SK-N-SH treated with all-trans-retinoic acid at 6 μM for 48 hours (cell line): ENCODE data around the gene EPN2.

Experiments used
- ATAC-seq: fragments of 200-7000 bp; cut with Tn5 transposase; 3 replicates; pipeline ENCODE4 v1.9.1; 2020; ENCODE audit warnings: mild to moderate bottlenecking, moderate library complexity
- ARNTL ChIP-seq: fragments of 450-650 bp; formaldehyde crosslinking; IDR thresholded peaks from 2 replicates; pipeline ENCODE4 v1.5.0; 2020; ENCODE audit warnings: low read depth, mild to moderate bottlenecking, moderate library complexity, borderline replicate concordance
- CSDC2 ChIP-seq: fragments of 250-450 bp; sonication (Bioruptor Pico); IDR thresholded peaks from 2 replicates; pipeline ENCODE4 v1.5.0; 2020; ENCODE audit warnings: mild to moderate bottlenecking, moderate library complexity
- ISL1 ChIP-seq: fragments of 250-450 bp; sonication (Bioruptor Pico); IDR thresholded peaks from 2 replicates; pipeline ENCODE4 v2.1.2; 2022; ENCODE audit warnings: mild to moderate bottlenecking, moderate library complexity
- PPARA ChIP-seq: fragments of 250-450 bp; sonication (Bioruptor Pico); IDR thresholded peaks from 2 replicates; pipeline ENCODE4 v1.5.0; 2020; ENCODE audit warnings: mild to moderate bottlenecking, borderline replicate concordance
- TCF4 ChIP-seq: fragments of 250-450 bp; sonication (Bioruptor Pico); IDR thresholded peaks from 2 replicates; pipeline ENCODE4 v1.8.0; 2021; ENCODE audit warnings: mild to moderate bottlenecking, moderate library complexity, borderline replicate concordance
- TOX ChIP-seq: fragments of 250-450 bp; sonication (Bioruptor Pico); IDR thresholded peaks from 2 replicates; pipeline ENCODE4 v1.8.0; 2021; ENCODE audit warnings: mild to moderate bottlenecking, moderate library complexity, borderline replicate concordance
- ZC3H10 ChIP-seq: fragments of 250-450 bp; sonication (Bioruptor Pico); IDR thresholded peaks from 2 replicates; pipeline ENCODE4 v1.5.1; 2021; ENCODE audit warnings: mild to moderate bottlenecking, moderate library complexity
- ZFP3 ChIP-seq: fragments of 250-450 bp; sonication (Bioruptor Pico); IDR thresholded peaks from 2 replicates; pipeline ENCODE4 v1.5.0; 2020; ENCODE audit warnings: mild to moderate bottlenecking, moderate library complexity
- ZNF565 ChIP-seq: fragments of 450-650 bp; formaldehyde crosslinking; conservative IDR thresholded peaks from 2 replicates; pipeline ENCODE4 v1.5.0; 2020; ENCODE audit warnings: low read depth, mild to moderate bottlenecking, moderate library complexity
- ZNF70 ChIP-seq: fragments of 450-650 bp; formaldehyde crosslinking; IDR thresholded peaks from 2 replicates; pipeline ENCODE4 v1.5.0; 2020; ENCODE audit warnings: mild to moderate bottlenecking, moderate library complexity
- ZNF8 ChIP-seq: fragments of 450-650 bp; formaldehyde crosslinking; IDR thresholded peaks from 2 replicates; pipeline ENCODE4 v1.5.0; 2020; ENCODE audit warnings: mild to moderate bottlenecking, moderate library complexity
- TF ChIP-seq, protein P1 (sequence below): fragments of 250-450 bp; sonication (Bioruptor Pico); IDR thresholded peaks from 2 replicates; pipeline ENCODE4 v1.5.0; 2020; ENCODE audit warnings: mild to moderate bottlenecking, moderate library complexity
- TF ChIP-seq, protein P2 (sequence below): fragments of 250-450 bp; sonication (Bioruptor Pico); IDR thresholded peaks from 2 replicates; pipeline ENCODE4 v1.8.0; 2021; ENCODE audit warnings: low read depth, mild to moderate bottlenecking, moderate library complexity, borderline replicate concordance
- TF ChIP-seq, protein P3 (sequence below): fragments of 250-450 bp; sonication (Bioruptor Pico); IDR thresholded peaks from 2 replicates; pipeline ENCODE4 v1.5.1; 2021; ENCODE audit warnings: mild to moderate bottlenecking, moderate library complexity
- TF ChIP-seq, protein P4 (sequence below): fragments of 250-450 bp; sonication (Bioruptor Pico); IDR thresholded peaks from 2 replicates; pipeline ENCODE4 v1.8.0; 2020; ENCODE audit warnings: mild to moderate bottlenecking, moderate library complexity, borderline replicate concordance
- TF ChIP-seq, protein P5 (sequence below): fragments of 250-450 bp; sonication (Bioruptor Pico); IDR thresholded peaks from 2 replicates; pipeline ENCODE4 v1.5.1; 2020; ENCODE audit warnings: low read depth, mild to moderate bottlenecking, moderate library complexity

Gene EPN2

DNA sequence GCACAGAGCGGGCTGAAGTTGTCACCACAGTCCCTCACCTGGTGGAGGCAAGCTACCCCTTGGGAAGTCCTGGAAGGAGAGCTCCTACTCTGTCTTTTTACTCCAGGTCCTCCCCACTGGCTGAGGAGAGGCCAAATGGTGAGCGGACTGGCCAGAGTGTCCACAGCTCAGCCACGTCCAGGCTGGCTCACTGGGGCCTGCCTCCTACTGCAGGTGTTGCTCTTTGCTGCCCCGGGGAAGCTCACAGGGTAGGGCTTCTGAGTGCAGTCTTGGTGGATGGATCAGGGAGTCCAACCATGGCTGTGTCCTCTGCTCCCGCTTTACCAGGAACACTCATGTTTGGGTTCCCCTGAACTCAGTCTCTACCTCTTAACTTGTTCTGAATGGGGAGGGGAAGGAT, 122.7 kb downstream of the EPN2 start:
- TF ChIP-seq ZC3H10 (CRISPR knock-in tag) (no peak), TOX (CRISPR knock-in tag) (no peak), CSDC2 (CRISPR knock-in tag) (no peak), TCF4 (no peak), ZNF70 (CRISPR knock-in tag) (no peak), ZNF565 (no peak)
- TF ChIP-seq, protein P1, sequence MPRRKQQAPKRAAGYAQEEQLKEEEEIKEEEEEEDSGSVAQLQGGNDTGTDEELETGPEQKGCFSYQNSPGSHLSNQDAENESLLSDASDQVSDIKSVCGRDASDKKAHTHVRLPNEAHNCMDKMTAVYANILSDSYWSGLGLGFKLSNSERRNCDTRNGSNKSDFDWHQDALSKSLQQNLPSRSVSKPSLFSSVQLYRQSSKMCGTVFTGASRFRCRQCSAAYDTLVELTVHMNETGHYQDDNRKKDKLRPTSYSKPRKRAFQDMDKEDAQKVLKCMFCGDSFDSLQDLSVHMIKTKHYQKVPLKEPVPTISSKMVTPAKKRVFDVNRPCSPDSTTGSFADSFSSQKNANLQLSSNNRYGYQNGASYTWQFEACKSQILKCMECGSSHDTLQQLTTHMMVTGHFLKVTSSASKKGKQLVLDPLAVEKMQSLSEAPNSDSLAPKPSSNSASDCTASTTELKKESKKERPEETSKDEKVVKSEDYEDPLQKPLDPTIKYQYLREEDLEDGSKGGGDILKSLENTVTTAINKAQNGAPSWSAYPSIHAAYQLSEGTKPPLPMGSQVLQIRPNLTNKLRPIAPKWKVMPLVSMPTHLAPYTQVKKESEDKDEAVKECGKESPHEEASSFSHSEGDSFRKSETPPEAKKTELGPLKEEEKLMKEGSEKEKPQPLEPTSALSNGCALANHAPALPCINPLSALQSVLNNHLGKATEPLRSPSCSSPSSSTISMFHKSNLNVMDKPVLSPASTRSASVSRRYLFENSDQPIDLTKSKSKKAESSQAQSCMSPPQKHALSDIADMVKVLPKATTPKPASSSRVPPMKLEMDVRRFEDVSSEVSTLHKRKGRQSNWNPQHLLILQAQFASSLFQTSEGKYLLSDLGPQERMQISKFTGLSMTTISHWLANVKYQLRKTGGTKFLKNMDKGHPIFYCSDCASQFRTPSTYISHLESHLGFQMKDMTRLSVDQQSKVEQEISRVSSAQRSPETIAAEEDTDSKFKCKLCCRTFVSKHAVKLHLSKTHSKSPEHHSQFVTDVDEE (CRISPR knock-in tag) = no peak
- TF ChIP-seq, protein P2, sequence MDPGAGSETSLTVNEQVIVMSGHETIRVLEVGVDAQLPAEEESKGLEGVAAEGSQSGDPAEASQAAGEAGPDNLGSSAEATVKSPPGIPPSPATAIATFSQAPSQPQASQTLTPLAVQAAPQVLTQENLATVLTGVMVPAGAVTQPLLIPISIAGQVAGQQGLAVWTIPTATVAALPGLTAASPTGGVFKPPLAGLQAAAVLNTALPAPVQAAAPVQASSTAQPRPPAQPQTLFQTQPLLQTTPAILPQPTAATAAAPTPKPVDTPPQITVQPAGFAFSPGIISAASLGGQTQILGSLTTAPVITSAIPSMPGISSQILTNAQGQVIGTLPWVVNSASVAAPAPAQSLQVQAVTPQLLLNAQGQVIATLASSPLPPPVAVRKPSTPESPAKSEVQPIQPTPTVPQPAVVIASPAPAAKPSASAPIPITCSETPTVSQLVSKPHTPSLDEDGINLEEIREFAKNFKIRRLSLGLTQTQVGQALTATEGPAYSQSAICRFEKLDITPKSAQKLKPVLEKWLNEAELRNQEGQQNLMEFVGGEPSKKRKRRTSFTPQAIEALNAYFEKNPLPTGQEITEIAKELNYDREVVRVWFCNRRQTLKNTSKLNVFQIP (CRISPR knock-in tag) = no peak
- ATAC-seq = no peak

DNA sequence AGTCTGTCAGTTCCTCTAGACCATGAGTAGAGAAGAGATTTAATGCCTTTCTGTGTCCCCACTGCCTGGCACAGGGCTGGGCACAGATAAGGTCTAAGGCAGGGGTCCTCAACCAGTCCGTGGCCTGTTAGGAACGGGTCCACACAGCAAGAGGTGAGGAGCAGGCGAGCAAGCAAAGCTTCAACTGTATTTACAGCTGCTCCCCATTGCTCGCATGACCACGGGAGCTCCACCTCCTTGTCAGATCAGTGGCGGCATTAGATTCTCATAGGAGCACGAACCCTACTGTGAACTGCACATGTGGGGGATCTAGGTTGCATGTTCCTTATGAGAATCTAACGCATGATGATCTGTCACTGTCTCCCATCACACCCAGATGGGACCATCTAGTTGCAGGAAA, 123.6 kb downstream of the EPN2 start:
- TF ChIP-seq TCF4 (no peak), ISL1 (CRISPR knock-in tag) (no peak), ARNTL (CRISPR knock-in tag) (no peak), PPARA (CRISPR knock-in tag) (no peak), ZNF70 (CRISPR knock-in tag) (no peak), ZNF8 (CRISPR knock-in tag) (no peak), ZFP3 (CRISPR knock-in tag) (no peak)
- TF ChIP-seq, protein P3, sequence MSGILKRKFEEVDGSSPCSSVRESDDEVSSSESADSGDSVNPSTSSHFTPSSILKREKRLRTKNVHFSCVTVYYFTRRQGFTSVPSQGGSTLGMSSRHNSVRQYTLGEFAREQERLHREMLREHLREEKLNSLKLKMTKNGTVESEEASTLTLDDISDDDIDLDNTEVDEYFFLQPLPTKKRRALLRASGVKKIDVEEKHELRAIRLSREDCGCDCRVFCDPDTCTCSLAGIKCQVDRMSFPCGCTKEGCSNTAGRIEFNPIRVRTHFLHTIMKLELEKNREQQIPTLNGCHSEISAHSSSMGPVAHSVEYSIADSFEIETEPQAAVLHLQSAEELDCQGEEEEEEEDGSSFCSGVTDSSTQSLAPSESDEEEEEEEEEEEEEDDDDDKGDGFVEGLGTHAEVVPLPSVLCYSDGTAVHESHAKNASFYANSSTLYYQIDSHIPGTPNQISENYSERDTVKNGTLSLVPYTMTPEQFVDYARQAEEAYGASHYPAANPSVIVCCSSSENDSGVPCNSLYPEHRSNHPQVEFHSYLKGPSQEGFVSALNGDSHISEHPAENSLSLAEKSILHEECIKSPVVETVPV (CRISPR knock-in tag) = no peak
- TF ChIP-seq, protein P4, sequence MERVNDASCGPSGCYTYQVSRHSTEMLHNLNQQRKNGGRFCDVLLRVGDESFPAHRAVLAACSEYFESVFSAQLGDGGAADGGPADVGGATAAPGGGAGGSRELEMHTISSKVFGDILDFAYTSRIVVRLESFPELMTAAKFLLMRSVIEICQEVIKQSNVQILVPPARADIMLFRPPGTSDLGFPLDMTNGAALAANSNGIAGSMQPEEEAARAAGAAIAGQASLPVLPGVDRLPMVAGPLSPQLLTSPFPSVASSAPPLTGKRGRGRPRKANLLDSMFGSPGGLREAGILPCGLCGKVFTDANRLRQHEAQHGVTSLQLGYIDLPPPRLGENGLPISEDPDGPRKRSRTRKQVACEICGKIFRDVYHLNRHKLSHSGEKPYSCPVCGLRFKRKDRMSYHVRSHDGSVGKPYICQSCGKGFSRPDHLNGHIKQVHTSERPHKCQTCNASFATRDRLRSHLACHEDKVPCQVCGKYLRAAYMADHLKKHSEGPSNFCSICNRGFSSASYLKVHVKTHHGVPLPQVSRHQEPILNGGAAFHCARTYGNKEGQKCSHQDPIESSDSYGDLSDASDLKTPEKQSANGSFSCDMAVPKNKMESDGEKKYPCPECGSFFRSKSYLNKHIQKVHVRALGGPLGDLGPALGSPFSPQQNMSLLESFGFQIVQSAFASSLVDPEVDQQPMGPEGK (CRISPR knock-in tag) = no peak
- TF ChIP-seq, protein P1 (CRISPR knock-in tag) = no peak
- no peak for ATAC-seq

DNA sequence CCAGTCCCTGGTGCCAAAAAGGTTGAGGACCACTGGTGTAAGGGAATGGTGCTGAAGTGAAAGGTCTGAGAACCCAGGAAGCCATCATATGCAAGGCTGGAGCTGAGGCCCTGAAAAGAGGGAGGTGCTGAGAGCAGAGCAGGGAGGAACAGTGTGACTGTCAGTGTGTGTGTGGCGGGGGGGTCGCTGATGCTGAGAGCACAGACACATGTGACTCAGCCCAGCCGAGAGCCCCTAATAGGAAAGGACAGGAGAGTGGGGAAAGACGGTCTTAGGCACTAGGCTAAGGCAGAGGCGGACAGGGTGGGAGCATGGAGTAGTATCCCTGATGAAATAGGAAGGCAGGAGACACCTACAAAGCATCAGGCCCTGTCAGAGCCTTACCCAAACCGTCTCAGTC, 124.2 kb downstream of the EPN2 start:
- TF ChIP-seq TCF4 (no peak), ZNF8 (CRISPR knock-in tag) (no peak), TOX (CRISPR knock-in tag) (no peak), ZFP3 (CRISPR knock-in tag) (no peak), ZNF70 (CRISPR knock-in tag) (no peak), CSDC2 (CRISPR knock-in tag) (no peak)
- TF ChIP-seq, protein P4 (CRISPR knock-in tag) = no peak
- TF ChIP-seq, protein P1 (CRISPR knock-in tag) = no peak
- TF ChIP-seq, protein P5, sequence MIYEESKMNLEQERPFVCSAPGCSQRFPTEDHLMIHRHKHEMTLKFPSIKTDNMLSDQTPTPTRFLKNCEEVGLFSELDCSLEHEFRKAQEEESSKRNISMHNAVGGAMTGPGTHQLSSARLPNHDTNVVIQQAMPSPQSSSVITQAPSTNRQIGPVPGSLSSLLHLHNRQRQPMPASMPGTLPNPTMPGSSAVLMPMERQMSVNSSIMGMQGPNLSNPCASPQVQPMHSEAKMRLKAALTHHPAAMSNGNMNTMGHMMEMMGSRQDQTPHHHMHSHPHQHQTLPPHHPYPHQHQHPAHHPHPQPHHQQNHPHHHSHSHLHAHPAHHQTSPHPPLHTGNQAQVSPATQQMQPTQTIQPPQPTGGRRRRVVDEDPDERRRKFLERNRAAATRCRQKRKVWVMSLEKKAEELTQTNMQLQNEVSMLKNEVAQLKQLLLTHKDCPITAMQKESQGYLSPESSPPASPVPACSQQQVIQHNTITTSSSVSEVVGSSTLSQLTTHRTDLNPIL = no peak
- TF ChIP-seq, all 23 proteins: peak for 0
- ATAC-seq = no peak
